Ishikawa (cell line): ENCODE results near the gene HTRA2.

Experiments
- CEBPB ChIP-seq: IDR thresholded peaks from 2 replicates; pipeline ENCODE4 v1.6.1; 2012
- CREB1 ChIP-seq: IDR thresholded peaks from 2 replicates; pipeline ENCODE4 v1.6.1; 2012; ENCODE audit warnings: low read depth
- EGR1 ChIP-seq: IDR thresholded peaks from 2 replicates; pipeline ENCODE4 v1.6.1; 2012
- EP300 ChIP-seq: IDR thresholded peaks from 2 replicates; pipeline ENCODE4 v1.6.1; 2012; ENCODE audit warnings: borderline replicate concordance
- FOXM1 ChIP-seq: IDR thresholded peaks from 2 replicates; pipeline ENCODE4 v1.6.1; 2012; ENCODE audit warnings: low read depth, borderline replicate concordance
- NFIC ChIP-seq: IDR thresholded peaks from 2 replicates; pipeline ENCODE4 v1.6.1; 2012
- RAD21 ChIP-seq: IDR thresholded peaks from 2 replicates; pipeline ENCODE4 v1.6.1; 2012; ENCODE audit warnings: low read depth
- TAF1 ChIP-seq: IDR thresholded peaks from 2 replicates; pipeline ENCODE4 v1.6.1; 2012; ENCODE audit warnings: low read depth, mild to moderate bottlenecking
- TCF12 ChIP-seq: IDR thresholded peaks from 2 replicates; pipeline ENCODE4 v1.6.1; 2012; ENCODE audit warnings: low read depth
- TEAD4 ChIP-seq: IDR thresholded peaks from 2 replicates; pipeline ENCODE4 v1.6.1; 2012
- YY1 ChIP-seq: IDR thresholded peaks from 2 replicates; pipeline ENCODE4 v1.6.1; 2012; ENCODE audit warnings: low read depth
- ZBTB7A ChIP-seq: IDR thresholded peaks from 2 replicates; pipeline ENCODE4 v1.6.1; 2012; ENCODE audit warnings: low read depth
- TF ChIP-seq, protein P1 (sequence below): IDR thresholded peaks from 2 replicates; pipeline ENCODE4 v1.6.1; 2012
- TF ChIP-seq, protein P2 (sequence below): IDR thresholded peaks from 2 replicates; pipeline ENCODE4 v1.6.1; 2012
- TF ChIP-seq, protein P3 (sequence below): IDR thresholded peaks from 2 replicates; pipeline ENCODE4 v1.6.1; 2012; ENCODE audit warnings: low read depth, mild to moderate bottlenecking

The HTRA2 gene

GRCh38 chr2:74529357-74530238 is at the start of gene HTRA2, which contains the start of gene AUP1:
Gene HTRA2 (plus strand): TSS chr2:74529933. CDS start chr2:74530007, 74 bp downstream.
Gene AUP1 (minus strand): TSS chr2:74529706. CDS start chr2:74529629, 77 bp downstream.
- no peak; the same call in none of the 2 replicates for TF ChIP-seq CREB1
- no peak; the same call in 1 of the 2 replicates for TF ChIP-seq EP300
- TF ChIP-seq EGR1 = 0 out of 2 replicates have a peak, but pooled peaks have one; percentile 36
- peak; percentile 94 for TF ChIP-seq ZBTB7A
- TF ChIP-seq, protein P1, sequence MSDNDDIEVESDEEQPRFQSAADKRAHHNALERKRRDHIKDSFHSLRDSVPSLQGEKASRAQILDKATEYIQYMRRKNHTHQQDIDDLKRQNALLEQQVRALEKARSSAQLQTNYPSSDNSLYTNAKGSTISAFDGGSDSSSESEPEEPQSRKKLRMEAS = peak; percentile 81
- peak; percentile 55; the same call in 1 of the 2 replicates for TF ChIP-seq TCF12
- TF ChIP-seq, protein P2, sequence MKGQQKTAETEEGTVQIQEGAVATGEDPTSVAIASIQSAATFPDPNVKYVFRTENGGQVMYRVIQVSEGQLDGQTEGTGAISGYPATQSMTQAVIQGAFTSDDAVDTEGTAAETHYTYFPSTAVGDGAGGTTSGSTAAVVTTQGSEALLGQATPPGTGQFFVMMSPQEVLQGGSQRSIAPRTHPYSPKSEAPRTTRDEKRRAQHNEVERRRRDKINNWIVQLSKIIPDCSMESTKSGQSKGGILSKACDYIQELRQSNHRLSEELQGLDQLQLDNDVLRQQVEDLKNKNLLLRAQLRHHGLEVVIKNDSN = peak; percentile 29
- TF ChIP-seq TAF1 = peak; percentile 99
- no peak for TF ChIP-seq CEBPB
- TF ChIP-seq TEAD4 = peak; percentile 69
- no peak for TF ChIP-seq RAD21
- TF ChIP-seq, protein P3, sequence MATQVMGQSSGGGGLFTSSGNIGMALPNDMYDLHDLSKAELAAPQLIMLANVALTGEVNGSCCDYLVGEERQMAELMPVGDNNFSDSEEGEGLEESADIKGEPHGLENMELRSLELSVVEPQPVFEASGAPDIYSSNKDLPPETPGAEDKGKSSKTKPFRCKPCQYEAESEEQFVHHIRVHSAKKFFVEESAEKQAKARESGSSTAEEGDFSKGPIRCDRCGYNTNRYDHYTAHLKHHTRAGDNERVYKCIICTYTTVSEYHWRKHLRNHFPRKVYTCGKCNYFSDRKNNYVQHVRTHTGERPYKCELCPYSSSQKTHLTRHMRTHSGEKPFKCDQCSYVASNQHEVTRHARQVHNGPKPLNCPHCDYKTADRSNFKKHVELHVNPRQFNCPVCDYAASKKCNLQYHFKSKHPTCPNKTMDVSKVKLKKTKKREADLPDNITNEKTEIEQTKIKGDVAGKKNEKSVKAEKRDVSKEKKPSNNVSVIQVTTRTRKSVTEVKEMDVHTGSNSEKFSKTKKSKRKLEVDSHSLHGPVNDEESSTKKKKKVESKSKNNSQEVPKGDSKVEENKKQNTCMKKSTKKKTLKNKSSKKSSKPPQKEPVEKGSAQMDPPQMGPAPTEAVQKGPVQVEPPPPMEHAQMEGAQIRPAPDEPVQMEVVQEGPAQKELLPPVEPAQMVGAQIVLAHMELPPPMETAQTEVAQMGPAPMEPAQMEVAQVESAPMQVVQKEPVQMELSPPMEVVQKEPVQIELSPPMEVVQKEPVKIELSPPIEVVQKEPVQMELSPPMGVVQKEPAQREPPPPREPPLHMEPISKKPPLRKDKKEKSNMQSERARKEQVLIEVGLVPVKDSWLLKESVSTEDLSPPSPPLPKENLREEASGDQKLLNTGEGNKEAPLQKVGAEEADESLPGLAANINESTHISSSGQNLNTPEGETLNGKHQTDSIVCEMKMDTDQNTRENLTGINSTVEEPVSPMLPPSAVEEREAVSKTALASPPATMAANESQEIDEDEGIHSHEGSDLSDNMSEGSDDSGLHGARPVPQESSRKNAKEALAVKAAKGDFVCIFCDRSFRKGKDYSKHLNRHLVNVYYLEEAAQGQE = 0 out of 2 replicates have a peak, but pooled peaks have one; percentile 30
- TF ChIP-seq NFIC = peak; percentile 45; the same call in 1 of the 2 replicates
- TF ChIP-seq YY1 = peak; percentile 96
- no peak for TF ChIP-seq FOXM1

DNA sequence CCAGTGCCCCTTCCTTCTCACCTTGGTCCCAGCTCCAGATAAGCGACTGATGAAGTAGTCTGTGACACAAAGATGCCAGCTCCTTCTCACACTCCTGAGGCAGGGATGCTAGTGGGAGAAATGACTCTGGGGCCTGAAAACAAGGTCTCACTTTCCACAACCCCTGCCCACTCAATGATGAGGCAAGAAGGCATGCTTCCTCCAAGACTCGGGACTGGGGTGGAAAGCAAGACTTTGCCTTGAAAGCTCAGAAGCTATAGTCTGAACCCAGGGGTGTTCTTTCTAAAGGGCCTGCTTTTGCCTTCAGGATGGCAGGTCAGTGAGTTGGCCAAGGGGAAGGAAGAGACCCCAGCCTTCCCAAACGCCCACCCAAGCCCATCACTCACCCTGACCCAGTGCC is 48.3 kb upstream of the HTRA2 start:
- TF ChIP-seq EGR1 (no peak), TCF12 (no peak), TEAD4 (no peak), NFIC (no peak), YY1 (no peak), FOXM1 (no peak), CEBPB (no peak)
- TF ChIP-seq, protein P1 = no peak

- TF ChIP-seq FOXM1 (no peak), CEBPB (no peak), TEAD4 (no peak), CREB1 (no peak)
- TF ChIP-seq, protein P3 = no peak
- TF ChIP-seq, protein P2 = no peak
- TF ChIP-seq, protein P1 = 0 out of 2 replicates have a peak, but pooled peaks have one; percentile 19
Observed at GRCh38 chr2:74481961-74482800, 47.6 kb upstream of the HTRA2 start.

- TF ChIP-seq EP300 = no peak
- peak; percentile 100 for TF ChIP-seq YY1
- peak; percentile 71 for TF ChIP-seq RAD21
- TF ChIP-seq, protein P1 = peak; percentile 56; the same call in 1 of the 2 replicates
- TF ChIP-seq CEBPB = no peak
- peak; percentile 78 for TF ChIP-seq TAF1
- 0 out of 2 replicates have a peak, but pooled peaks have one; percentile 23 for TF ChIP-seq NFIC
- no peak for TF ChIP-seq ZBTB7A
- peak; percentile 81 for TF ChIP-seq EGR1
- TF ChIP-seq, protein P2 = 0 out of 2 replicates have a peak, but pooled peaks have one; percentile 29
Observed at GRCh38 chr2:74482801-74483674, 46.7 kb upstream of the HTRA2 start, which contains the start of the genes CCDC142 and TTC31. Gene CCDC142 (minus strand): TSS chr2:74482998. CDS start chr2:74482837, 161 bp downstream. Gene TTC31 (plus strand): TSS chr2:74483081. CDS start chr2:74483096, 15 bp downstream.
